Panc1 (cell line): ENCODE data around the gene MINDY4. TPM values are rescaled to one million over a fixed set of nuclear protein-coding genes. Genes with fewer than 3 reads are reported as not detected.

Experiments used
- ATAC-seq: fragments of 200-7000 bp; cut with Tn5 transposase; 2 replicates; pipeline ENCODE4 v1.9.1; 2020; ENCODE audit warnings: mild to moderate bottlenecking, moderate library complexity
- BruUV-seq: library from RNA; stranded (reverse); fragments of 400-500 nt; replicated peaks from 2 replicates; lab custom pipeline; 2021; lab: Mats Ljungman, UMichigan
- CTCF ChIA-PET: fragments of 300-600 bp; sonication (Branson Sonifier 250); formaldehyde crosslinking; loops from one replicate; lab custom pipeline; 2022; ENCODE audit warnings: antibody characterized with exemption; lab: Charles Lee
- POLR2A ChIA-PET: fragments of 300-600 bp; sonication (Branson Sonifier 250); formaldehyde crosslinking; loops from one replicate; lab custom pipeline; 2022; ENCODE audit warnings: antibody characterized with exemption; lab: Charles Lee
- DNase-seq: peaks from one replicate; pipeline ENCODE4 v3.0.0-alpha.2; 2010; ENCODE audit warnings: low read depth, low spot score
- H3K27ac ChIP-seq: 2 replicates; pipeline ENCODE4 v1.5.1; 2011; ENCODE audit warnings: mild to moderate bottlenecking, low read length, inconsistent platforms
- H3K27me3 ChIP-seq: fragments of 200-500 bp; sonication (Bioruptor generic); 2 replicates; pipeline ENCODE4 v1.6.0; 2014; ENCODE audit warnings: low read length, inconsistent platforms; ENCODE audit not compliant: control insufficient read depth, insufficient read depth
- H3K36me3 ChIP-seq: fragments of 200-500 bp; sonication (Bioruptor generic); 2 replicates; pipeline ENCODE4 v1.5.1; 2014; ENCODE audit warnings: inconsistent platforms, mild to moderate bottlenecking, low read length, moderate library complexity; ENCODE audit not compliant: control insufficient read depth, insufficient read depth
- H3K4me1 ChIP-seq: 2 replicates; pipeline ENCODE4 v1.5.1; 2011; ENCODE audit warnings: inconsistent platforms, mild to moderate bottlenecking, low read length, moderate library complexity; ENCODE audit not compliant: control insufficient read depth, insufficient read depth
- H3K4me3 ChIP-seq, 2 experiments: 2 replicates each; pipeline ENCODE4 v1.5.1; 2011 to 2012; ENCODE audit warnings: low read depth in 2 of 2, low read length in 2 of 2, mild to moderate bottlenecking in 2 of 2, inconsistent platforms in 1 of 2, moderate library complexity in 1 of 2
- H3K9me3 ChIP-seq: fragments of 200-500 bp; sonication (Bioruptor generic); 2 replicates; pipeline ENCODE4 v1.5.1; 2014; ENCODE audit warnings: low read depth, mild to moderate bottlenecking, inconsistent platforms, low read length, moderate library complexity; ENCODE audit not compliant: control insufficient read depth, insufficient read depth
- CTCF ChIP-seq: fragments of 450-650 bp; IDR thresholded peaks from 2 replicates; pipeline ENCODE4 v1.5.1; 2017; ENCODE audit warnings: mild to moderate bottlenecking
- POLR2AphosphoS5 ChIP-seq: IDR thresholded peaks from 2 replicates; pipeline ENCODE4 v1.6.1; 2012; ENCODE audit warnings: mild to moderate bottlenecking, low read depth, low read length, moderate library complexity
- REST ChIP-seq, 2 experiments: IDR thresholded peaks; 2 replicates each; pipeline ENCODE4 v1.6.1; 2011 to 2012; ENCODE audit warnings: low read depth in 2 of 2, control low read depth in 1 of 2, low read length in 1 of 2, mild to moderate bottlenecking in 1 of 2, moderate library complexity in 1 of 2; ENCODE audit not compliant: insufficient read depth in 1 of 2
- SIN3A ChIP-seq: IDR thresholded peaks from 2 replicates; pipeline ENCODE4 v1.6.1; 2012; ENCODE audit warnings: low read depth, mild to moderate bottlenecking, low read length, moderate library complexity, borderline replicate concordance; ENCODE audit not compliant: insufficient read depth
- in situ Hi-C: cut with HindIII; loops from 2 replicates; pipeline ENCODE4 v1.10.0; 2016; ENCODE audit warnings: low sequenced_read_pairs, low pct_unique_long_range_greater_than_20kb
- intact Hi-C: fragments of 100-400 bp; cut with micrococcal nuclease; formaldehyde crosslinking; loops from one replicate; pipeline ENCODE4 v1.10.0; 2022; ENCODE audit not compliant: unreplicated experiment
- total RNA-seq: library from RNA; stranded (reverse); gene quantifications from one replicate; pipeline ENCODE4 v1.2.1, GENCODE V29; 2021; ENCODE audit not compliant: unreplicated experiment

MINDY4 gene
- total RNA-seq, 1 experiment from 2014 or later, result 6.2 TPM

GRCh38 chr7:30934225-30934624 is 163.0 kb downstream of the MINDY4 start:
- POLR2A ChIA-PET, result no interaction called here
- no TSS peak for BruUV-seq
- TF ChIP-seq POLR2AphosphoS5, result no peak
- TF ChIP-seq SIN3A, result no peak
- TF ChIP-seq REST (IDR thresholded peaks at IDR 0.05; ENCODE audit: insufficient read depth in 1 of 2, low read depth in 2 of 2, low read length in 1 of 2), result no peak
- TF ChIP-seq CTCF, result no peak
- no peaks in the 10 kb centered on the region for H3K4me1 ChIP-seq
- in situ Hi-C loops, result no loop called here
- intact Hi-C loops, result no loop called here
- ATAC-seq (no peak), DNase-seq (no peak)
- no peaks in the 10 kb centered on the region; the same call in 1 of the 2 replicates for H3K27me3 ChIP-seq
- H3K9me3 ChIP-seq, result no peaks in the 10 kb centered on the region
- CTCF ChIA-PET, result interaction anchor here (1.0 kb wide), 1 partner anchor 162 kb away, joined by 3 read pairs; no protein-coding TSS in a partner anchor
- H3K36me3 ChIP-seq, result no peaks in the 10 kb centered on the region
- H3K4me3 ChIP-seq, result no peak overlapping the region
- H3K27ac ChIP-seq, result no peak overlapping the region

GRCh38 chr7:30934732-30935568 is 163.7 kb downstream of the MINDY4 start:
- DNase-seq, result no peak
- H3K4me3 ChIP-seq, result no peak overlapping the region
- TF ChIP-seq REST (IDR thresholded peaks at IDR 0.05; ENCODE audit: insufficient read depth in 1 of 2, low read depth in 2 of 2, low read length in 1 of 2) (no peak), POLR2AphosphoS5 (no peak)
- H3K9me3 ChIP-seq, result no peaks in the 10 kb centered on the region
- H3K36me3 ChIP-seq, result no peaks in the 10 kb centered on the region
- ChIA-PET CTCF (interaction anchor here (1.0 to 1.1 kb wide), 2 partner anchors 43 to 161 kb away, joined by 3 read pairs; no protein-coding TSS in a partner anchor), POLR2A (no interaction called here)
- no TSS peak for BruUV-seq
- no peaks in the 10 kb centered on the region for H3K4me1 ChIP-seq
- intact Hi-C loops (loop anchor here (5.0 kb wide), 1 partner anchor 187 kb away; no protein-coding TSS in a partner anchor), in situ Hi-C loops (no loop called here)
- H3K27ac ChIP-seq, result no peak overlapping the region
- peaks cover 3% of the 10 kb centered on the region for H3K27me3 ChIP-seq
- ATAC-seq, result no peak
